NOMO-1 treated with DMSO at 0.1 percent for 48 hours (cell line): ENCODE data around the gene BLNK.
A peak's percentile ranks its signal among the peaks of the same experiment; 100 is the strongest.
"Not testable (repeated sequence)": the region's sequence is repeated elsewhere in the genome, so short reads cannot be mapped to it uniquely, and the experiment has no call there.

Experiments
- DNase-seq: peaks from one replicate; lab custom pipeline; 2025; ENCODE audit not compliant: unreplicated experiment; lab: John Stamatoyannopoulos, UW

BLNK gene

DNA sequence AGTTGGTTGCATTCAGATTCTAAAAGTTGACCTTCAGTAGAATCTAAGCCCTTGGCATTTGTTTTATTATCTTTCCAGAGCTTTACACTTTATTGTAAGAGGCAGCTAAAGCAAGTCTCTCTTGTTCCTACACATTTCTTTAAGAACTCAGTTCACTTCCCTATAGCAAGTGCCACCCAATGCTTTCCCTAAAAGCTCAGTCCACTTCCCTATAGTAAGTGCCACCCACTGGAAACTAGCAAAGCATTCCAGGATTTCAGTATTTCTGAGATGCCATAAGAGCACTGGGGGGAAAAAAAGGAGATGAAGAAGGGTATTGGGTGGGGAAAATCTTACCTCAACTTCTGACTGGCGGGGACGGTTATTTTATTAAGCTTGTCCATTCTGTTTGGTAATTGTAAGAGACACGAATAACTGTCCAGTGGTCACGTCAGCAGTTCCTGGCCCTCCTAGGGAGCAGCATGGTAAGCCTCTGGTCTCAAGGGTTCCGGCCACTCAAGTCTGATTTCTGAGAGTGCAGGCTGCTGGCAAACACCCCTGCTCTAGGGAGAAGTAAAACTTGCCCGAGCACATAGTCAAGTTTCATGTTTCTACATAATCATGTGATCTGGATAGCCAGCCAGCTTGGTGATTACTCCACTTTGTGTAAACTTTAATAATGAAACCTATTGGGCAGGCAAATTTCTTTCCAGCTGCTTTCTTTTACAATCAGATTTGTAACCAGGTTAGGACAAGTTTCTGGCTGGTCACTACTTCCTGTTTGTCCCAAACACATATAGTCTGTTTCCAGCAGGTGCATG is at the start of gene BLNK:
TSS of gene BLNK (minus strand) at position 554 of the 800 bp plus-strand sequence. CDS start at position 383, 171 bp downstream.
- peak; percentile 84 for DNase-seq

- no peak for DNase-seq
These were observed 48.5 kb upstream of the BLNK start for GRCh38 chr10:96319754-96320474.

DNA sequence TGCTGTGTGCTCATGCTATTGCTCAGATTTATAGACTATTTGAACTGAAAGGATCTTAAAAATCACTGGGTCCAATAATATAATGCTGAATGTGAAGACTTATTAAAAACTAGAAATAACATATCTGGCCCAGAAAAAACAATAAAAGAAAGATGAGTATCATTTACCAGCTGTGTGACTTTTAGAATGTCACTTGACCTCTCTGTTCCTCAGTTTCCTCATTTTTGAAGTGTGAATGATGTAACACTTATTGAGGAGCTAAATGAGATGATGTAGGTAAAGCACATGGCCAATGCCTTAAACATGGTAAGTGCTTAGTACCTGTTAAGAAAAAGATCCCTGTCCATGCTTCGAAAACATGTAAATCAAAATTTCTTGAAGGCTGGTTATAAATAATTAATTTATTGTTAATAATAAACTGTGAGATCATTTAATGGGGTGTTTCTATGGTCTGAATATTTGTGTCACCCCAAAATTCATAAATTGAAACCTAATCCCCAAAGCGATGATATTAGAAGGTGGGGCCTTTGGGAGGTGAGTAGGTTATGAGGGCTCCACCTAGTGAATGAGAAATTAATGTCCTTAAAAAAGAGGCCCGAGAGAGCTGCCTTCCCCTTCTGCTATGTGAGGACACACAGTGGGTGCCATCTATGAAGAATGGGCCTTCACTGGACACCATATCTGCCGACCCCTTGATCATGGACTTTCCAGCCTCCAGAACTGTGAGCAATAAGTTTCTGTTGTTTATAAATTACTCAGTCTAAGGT is 45.9 kb upstream of the BLNK start:
- no peak for DNase-seq

DNA sequence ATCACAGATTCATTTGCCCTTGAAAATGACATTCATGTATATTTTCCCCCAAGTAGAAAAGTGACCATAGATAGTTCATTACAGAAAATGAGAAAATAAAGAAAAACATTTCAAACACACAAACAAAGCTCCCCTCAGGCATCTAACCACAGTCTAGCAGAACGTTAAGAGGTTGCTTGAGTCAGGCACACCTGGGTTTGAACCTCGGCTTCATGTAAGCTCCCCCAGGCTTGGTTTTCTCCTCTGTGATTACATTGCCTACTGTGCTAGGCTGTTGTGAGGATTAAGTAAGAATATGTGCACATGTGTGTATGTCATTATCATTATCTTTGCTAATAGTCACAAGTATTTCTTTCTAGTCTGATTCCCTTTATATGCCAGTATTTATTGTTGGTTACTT is 42.0 kb upstream of the BLNK start:
- DNase-seq, result no peak

DNA sequence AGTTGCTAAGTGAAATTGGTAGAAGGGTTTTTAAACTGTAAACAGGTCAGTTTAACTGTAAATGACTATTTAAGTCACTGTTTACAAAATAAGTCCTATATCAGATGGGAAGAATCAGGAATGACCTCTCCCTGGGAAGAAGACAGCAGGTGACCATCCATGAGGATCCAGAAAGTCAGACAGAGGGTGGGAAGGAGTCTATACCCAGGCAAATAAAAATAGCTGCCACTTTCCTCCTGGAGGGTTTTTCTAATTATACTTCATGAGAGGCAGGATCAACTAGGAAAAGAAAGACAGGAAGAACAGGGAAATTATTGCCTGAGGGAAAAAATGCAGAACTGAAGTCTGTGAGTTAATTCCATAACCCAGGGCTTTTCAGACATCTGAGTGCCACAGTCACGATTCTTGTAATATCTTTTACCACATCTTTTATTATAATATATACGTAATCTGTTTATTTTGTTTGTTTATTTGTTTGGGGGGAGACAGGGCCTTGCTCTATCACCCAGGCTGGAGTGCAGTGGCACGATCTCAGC is 39.9 kb upstream of the BLNK start:
- no peak for DNase-seq

GRCh38 chr10:96310321-96310669 is 38.9 kb upstream of the BLNK start:
- no peak for DNase-seq

DNA sequence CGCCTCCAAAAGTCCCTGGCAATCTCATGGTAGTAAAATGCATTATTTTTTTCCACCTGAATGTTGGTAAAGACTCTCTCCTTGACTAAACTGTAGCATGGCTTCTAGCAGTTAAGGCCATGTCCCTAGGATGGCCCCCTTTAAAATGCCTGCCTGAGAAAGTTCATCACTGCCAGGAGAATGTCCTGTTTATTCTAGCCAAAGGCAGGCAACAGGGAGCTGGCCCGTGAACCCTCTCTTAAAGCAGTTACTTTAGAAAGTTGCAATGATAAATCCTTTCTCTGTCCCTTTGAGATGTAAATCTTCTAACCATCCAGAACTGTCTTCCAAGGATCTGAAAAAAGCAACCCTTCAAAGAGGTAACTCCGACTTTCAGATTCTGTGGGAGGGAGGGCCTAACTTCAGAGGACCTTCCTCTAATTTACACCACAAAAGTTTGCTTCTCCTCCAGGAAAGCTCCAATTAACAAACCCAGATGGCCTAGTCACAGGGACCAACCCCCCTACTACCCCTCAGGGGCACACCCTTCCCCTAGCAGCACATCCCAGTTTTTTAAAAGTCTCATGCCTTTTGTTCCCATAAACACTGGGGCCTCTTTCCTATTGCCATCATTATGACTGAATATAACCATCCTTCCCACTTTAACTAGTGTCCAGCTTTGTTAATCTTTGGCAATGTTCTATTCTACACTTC is 38.4 kb upstream of the BLNK start:
- no peak for DNase-seq

- DNase-seq, result not testable (repeated sequence)
These were observed 37.5 kb upstream of the BLNK start for GRCh38 chr10:96308854-96309253.

DNA sequence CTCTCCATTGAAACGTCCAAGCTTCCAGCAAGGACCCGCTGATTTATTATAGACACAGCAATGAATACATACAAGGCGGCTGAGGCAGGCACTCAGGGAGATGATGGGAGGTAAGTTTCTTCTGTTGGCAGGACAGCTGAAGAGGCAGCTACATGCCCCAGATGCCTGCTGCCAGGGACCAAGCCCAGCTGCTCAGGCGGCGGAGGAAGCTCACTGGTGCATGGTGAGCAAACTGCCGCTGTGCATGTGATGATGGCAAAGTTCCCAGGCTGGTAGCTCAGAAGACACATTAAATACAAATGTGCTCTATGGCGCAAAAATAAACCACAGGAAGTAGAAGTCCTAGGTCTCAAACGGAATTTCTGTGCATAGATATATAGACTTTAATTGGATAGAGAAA is 35.1 kb upstream of the BLNK start:
- no peak for DNase-seq

DNA sequence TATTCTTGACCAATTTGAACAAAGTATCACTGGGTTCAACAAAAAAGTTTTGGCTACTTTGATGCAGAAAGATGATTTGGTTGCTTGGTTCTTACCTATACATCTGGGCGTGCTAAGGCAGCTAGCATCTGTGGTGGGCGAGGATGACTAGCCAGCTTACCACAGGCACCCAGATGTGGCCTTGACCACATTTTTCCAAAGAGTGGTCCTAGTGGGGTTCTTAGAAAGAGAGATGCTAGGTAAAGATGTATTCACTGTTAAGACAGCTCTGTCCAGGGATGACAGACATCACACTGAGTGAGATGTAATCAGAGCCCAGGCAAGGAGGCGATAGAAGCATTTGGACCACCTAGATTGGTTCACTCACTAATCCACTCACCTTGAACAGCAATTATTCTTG is 33.6 kb upstream of the BLNK start:
- no peak for DNase-seq

DNA sequence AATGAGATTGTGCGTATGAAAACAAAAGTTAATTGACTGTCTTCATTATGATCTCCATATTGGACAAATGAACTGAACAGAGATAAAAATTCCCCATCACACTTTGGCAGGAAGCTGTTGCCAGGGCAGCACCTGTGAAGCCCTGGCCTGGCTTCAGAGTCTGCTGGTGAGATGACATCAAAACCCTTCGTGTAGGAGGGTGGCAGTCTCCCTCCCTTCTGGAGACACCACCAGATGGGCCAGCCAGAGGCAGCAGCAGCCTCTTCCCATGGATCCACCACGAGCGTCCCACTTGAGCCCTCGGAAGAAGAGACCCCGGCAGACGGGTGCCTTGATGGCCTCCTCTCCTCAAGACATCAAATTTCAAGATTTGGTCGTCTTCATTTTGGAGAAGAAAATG is 32.9 kb upstream of the BLNK start, which contains the start of gene DNTT:
TSS of gene DNTT (plus strand) at position 205 of the 400 bp plus-strand sequence. CDS start at position 269, 64 bp downstream.
- DNase-seq, result no peak

DNA sequence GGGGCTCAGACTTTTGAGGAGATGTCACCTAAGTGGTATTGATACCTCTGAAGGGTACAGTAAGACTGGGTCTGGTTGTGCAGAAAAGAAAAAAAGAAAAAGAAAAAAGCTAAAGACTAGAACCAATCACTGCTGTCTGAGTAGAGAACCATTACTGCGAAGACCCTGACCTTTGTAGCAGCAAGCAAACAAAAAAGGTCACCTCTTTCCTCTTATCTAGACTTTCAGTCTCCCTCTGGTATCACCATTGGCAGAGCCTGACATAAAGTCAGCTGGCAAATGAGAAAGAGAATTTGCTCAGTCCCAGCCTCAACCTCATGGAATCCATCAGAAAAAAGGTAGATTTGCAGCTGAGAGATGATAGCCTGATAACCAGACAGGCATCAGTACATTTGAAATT is 30.2 kb upstream of the BLNK start:
- DNase-seq, result no peak

- no peak for DNase-seq
These were observed 28.0 kb upstream of the BLNK start for GRCh38 chr10:96299383-96299782.

DNA sequence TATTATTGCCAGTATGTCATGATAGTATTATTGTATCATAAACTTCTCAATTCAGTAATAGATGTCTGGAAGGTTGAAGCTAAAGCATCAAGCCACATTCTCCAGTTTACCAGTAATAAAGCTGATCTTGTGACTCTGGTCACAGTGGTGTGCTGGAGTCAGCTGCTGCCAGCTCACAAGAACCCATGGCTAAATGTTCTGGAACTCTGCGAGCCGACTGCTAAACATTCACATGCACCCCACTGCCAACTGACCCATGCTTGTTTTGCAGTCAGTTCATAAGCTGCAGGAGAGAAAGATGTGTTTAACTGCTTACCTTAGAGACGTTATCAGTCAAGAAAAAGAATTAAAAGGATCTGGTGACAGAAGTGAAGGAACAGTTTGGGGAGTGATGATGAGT is 27.0 kb upstream of the BLNK start:
- no peak for DNase-seq

DNA sequence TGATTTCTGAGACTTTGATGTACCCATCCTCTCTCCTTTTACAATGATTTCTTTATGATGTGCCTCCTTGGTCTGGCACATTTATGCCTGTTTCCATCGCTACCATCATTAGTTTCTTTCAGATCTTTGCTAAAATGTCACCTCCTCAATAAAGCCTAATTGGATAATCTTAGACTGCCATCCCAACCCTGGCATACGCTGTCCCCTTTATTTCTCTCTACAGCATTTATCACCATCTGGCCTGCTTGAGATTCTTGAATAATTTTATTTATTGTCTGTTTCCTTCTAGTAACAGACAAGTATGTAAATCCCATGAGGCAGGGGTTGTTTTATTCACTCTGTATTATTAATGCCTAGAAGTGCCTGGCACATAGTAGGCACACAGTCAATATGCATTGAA is 26.1 kb upstream of the BLNK start:
- no peak for DNase-seq

GRCh38 chr10:96295475-96295874 is 24.1 kb upstream of the BLNK start:
- no peak for DNase-seq

DNA sequence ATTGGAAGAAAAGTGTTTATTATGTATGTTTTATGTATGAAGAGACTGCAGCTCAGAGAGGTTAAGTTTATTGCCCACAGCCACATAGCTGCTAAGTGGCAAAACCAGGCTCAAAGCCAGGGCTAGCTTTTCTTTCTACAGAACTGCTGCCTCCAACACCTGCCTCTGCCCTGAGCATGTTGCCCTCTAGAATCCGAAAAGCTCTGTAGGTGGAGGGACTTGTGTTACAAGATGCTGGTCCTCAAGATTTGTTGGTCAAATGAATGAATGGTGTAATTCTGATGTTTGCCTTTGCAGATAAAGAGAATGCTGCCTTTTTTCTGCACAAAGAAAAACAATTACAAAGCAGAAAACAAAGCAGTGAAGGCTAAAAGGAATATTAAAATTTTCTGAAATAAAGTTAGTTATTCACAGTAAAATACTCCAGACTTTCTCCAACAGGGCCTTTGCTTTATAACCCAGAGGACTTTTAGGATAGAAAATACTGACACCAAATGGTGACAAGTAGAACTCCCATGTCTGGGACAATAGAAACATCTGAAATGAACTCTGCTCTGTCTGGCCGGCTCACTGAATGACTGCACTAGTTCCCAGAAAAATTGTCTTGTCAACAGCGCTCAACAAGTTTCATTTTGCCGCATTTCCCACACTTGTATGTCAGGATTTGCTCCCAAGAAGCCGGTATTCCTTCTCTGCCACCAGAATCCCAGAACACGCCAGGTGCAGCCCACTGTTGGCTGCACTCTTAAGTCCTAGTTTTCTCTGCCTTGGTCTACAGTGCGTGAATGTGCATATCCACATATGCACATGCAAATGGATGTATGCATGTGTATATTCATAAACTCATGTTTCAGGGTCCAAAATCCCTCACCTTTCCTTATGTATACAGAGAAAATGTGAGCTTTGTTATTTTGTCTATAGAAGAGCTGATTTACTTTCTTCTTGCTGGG is 21.9 kb upstream of the BLNK start:
- DNase-seq, result peak; percentile 69

DNA sequence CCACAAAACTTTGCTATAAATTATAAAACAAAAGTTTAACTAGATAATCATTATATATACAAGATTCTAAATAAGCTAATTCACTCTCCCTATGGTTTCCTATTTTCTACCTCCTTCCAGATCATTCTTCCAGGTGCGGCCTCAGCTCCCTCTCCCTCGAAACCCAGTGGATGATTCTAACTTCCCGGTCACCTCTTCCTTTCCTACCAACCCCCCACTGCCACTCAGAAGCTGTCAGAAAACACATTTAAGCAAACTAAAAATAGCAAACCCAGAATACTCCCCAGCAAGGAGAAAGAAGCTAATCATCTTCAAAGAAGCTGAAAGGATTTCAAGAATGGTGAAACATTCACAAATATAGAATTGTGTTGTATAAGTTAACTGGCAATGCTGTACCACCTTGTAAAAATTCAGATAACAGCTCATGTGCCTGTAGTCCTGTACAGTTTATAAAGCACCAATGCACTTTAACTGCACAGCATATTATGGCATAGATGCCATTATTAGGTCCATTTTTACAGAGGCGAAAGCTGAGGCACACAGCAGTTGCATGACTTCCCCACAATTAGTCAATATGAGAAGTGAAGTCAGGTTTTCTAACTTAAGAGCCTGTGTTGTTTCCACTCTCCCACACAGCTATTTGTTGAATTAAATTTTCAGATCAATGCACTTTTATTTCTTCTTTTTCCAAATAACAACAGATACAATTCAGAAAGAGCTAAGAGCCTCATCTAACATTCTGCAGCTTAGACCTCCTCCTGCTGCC is 19.2 kb upstream of the BLNK start:
- DNase-seq, result no peak
